ENCODE data around the gene CEP112. TPM values are rescaled to one million over a fixed set of nuclear protein-coding genes. Genes with fewer than 3 reads are reported as not detected.

Gene CEP112
- total and polyA plus RNA-seq, 2 donors (not counting 3 experiments of a cell fraction or from before 2014, with no cell fraction given) = 1.5 to 25.3 TPM

DNA sequence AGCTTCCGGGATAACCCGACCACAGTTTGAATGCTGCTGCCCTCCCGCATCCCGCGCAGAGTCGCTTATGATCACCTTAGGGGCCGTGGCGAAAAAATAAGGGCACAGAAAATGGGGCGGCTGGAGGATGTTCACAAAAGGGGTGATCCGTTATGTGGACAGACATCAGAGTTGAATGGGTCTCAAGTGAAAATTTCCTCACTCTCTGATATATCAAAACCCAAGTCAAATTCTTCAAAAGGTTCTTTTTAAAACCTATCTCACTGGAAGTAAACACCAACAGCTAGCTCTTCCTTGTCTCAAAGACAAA is 400 bp upstream of the CEP112 start:
- Histone ChIP-seq H3K27me3 (ENCODE audit: control insufficient read depth in 2 of 2, insufficient read depth in 2 of 2, low read length in 2 of 2) (no peaks in the 10 kb centered on the region), H3K9me1 (replicated peaks; ENCODE audit: control insufficient read depth, extremely low read depth, insufficient read depth, low read length) (no peaks in the 10 kb centered on the region), H2AFZ (ENCODE audit: low read depth, low read length) (peak overlapping the region; percentile 93), H3K4me2 (ENCODE audit: insufficient read depth, low read length) (peak overlapping the region; percentile 92), H3K9me3 (replicated peaks; ENCODE audit: control insufficient read depth, insufficient read depth, low read length) (no peaks in the 10 kb centered on the region), H3K4me3 (replicated peaks in 1 of 3; ENCODE audit: insufficient read depth in 1 of 3, low read depth in 1 of 3, low read length in 3 of 3) (peak overlapping the region; percentile 76 to 92 (median 82)), H3K4me1 (ENCODE audit: control insufficient read depth, extremely low read depth, insufficient read depth, low read length) (peaks cover 22% of the 10 kb centered on the region), H3K27ac (ENCODE audit: insufficient read depth, low read depth, low read length) (peak overlapping the region; percentile 50), H3K9ac (replicated peaks; ENCODE audit: extremely low read depth, insufficient read depth, low read length) (peak overlapping the region; percentile 82), H3K36me3 (ENCODE audit: control insufficient read depth in 2 of 2, extremely low read depth in 1 of 2, insufficient read depth in 2 of 2, low read length in 2 of 2) (no peaks in the 10 kb centered on the region), H3K79me2 (ENCODE audit: control insufficient read depth, insufficient read depth, low read length) (peaks cover 3% of the 10 kb centered on the region), H4K20me1 (replicated peaks; ENCODE audit: control insufficient read depth, extremely low read depth, insufficient read depth, low read length) (no peaks in the 10 kb centered on the region)
- CTCF ChIA-PET = no interaction called here
- POLR2A ChIA-PET = no interaction called here
- FAIRE-seq (no peak), DNase-seq (ENCODE audit: low read depth, low spot score) (no peak)
- no TSS peak for BruUV-seq (replicated peaks)
- dilution Hi-C loops (cut with MboI; ENCODE audit: extremely low pct_ligation_motif_present, low sequenced_read_pairs) = no loop called here
- intact Hi-C loops (cut with micrococcal nuclease) = loop anchor here (5.0 kb wide), 1 partner anchor 110 kb away; the partner anchor contains the start of gene PRKCA
- TF ChIP-seq FOS (IDR thresholded peaks at IDR 0.05; ENCODE audit: borderline replicate concordance, insufficient read depth, low read length) = no peak
- TF ChIP-seq, protein P1, sequence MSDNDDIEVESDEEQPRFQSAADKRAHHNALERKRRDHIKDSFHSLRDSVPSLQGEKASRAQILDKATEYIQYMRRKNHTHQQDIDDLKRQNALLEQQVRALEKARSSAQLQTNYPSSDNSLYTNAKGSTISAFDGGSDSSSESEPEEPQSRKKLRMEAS (IDR thresholded peaks at IDR 0.05; ENCODE audit: insufficient read depth, insufficient read length) = no peak
- no peak for TF ChIP-seq POLR2A (IDR thresholded peaks at IDR 0.05; ENCODE audit: low read depth, low read length)
- TF ChIP-seq, protein P2, sequence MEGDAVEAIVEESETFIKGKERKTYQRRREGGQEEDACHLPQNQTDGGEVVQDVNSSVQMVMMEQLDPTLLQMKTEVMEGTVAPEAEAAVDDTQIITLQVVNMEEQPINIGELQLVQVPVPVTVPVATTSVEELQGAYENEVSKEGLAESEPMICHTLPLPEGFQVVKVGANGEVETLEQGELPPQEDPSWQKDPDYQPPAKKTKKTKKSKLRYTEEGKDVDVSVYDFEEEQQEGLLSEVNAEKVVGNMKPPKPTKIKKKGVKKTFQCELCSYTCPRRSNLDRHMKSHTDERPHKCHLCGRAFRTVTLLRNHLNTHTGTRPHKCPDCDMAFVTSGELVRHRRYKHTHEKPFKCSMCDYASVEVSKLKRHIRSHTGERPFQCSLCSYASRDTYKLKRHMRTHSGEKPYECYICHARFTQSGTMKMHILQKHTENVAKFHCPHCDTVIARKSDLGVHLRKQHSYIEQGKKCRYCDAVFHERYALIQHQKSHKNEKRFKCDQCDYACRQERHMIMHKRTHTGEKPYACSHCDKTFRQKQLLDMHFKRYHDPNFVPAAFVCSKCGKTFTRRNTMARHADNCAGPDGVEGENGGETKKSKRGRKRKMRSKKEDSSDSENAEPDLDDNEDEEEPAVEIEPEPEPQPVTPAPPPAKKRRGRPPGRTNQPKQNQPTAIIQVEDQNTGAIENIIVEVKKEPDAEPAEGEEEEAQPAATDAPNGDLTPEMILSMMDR (IDR thresholded peaks at IDR 0.05; ENCODE audit: extremely low read depth in 1 of 2, insufficient read depth in 1 of 2, low read depth in 1 of 2, low read length in 2 of 2) = no peak
- TF ChIP-seq MYC (IDR thresholded peaks at IDR 0.05; ENCODE audit: low read depth, low read length) = no peak
- no peak for TF ChIP-seq POLR2AphosphoS5 (IDR thresholded peaks at IDR 0.05; ENCODE audit: insufficient read depth, low read depth, low read length)
- no peak for TF ChIP-seq GATA2 (IDR thresholded peaks at IDR 0.05; ENCODE audit: insufficient read depth, insufficient read length, low read depth, low read length)
- no peak for TF ChIP-seq EZH2 (IDR thresholded peaks at IDR 0.05; ENCODE audit: borderline replicate concordance, low read depth, low read length, severe bottlenecking)
- no peak for TF ChIP-seq JUN (IDR thresholded peaks at IDR 0.05; ENCODE audit: borderline replicate concordance, insufficient read depth, insufficient read length, low read depth)

Measured in endothelial cell of umbilical vein (primary cell).